ENCODE data around the gene HPSE2.
"Not testable (repeated sequence)": the region's sequence is repeated elsewhere in the genome, so short reads cannot be mapped to it uniquely, and the experiment has no call there.

HPSE2 gene

GRCh38 chr10:98994030-98994429, 241.6 kb downstream of the HPSE2 start:
- no peak for TF ChIP-seq RARB (CRISPR knock-in tag; IDR thresholded peaks at IDR 0.05)
- no peak for TF ChIP-seq POU6F1 (CRISPR knock-in tag; IDR thresholded peaks at IDR 0.05; ENCODE audit: borderline replicate concordance, low read depth)
- no peak for TF ChIP-seq OSR1 (CRISPR knock-in tag; IDR thresholded peaks at IDR 0.05)
- TF ChIP-seq ZFP30 (CRISPR knock-in tag; IDR thresholded peaks at IDR 0.05), result no peak
- no peak for TF ChIP-seq CREB5 (CRISPR knock-in tag; IDR thresholded peaks at IDR 0.05; ENCODE audit: low read depth)
- no peak for TF ChIP-seq PATZ1 (CRISPR knock-in tag; IDR thresholded peaks at IDR 0.05; ENCODE audit: borderline replicate concordance)
- TF ChIP-seq BACH2 (CRISPR knock-in tag; IDR thresholded peaks at IDR 0.05; ENCODE audit: borderline replicate concordance), result no peak
- no peak for TF ChIP-seq ZNF70 (CRISPR knock-in tag; IDR thresholded peaks at IDR 0.05)
- no peak for TF ChIP-seq TOX (CRISPR knock-in tag; IDR thresholded peaks at IDR 0.05; ENCODE audit: borderline replicate concordance)
- TF ChIP-seq ZFP3 (CRISPR knock-in tag; IDR thresholded peaks at IDR 0.05), result no peak
- TF ChIP-seq TSHZ2 (CRISPR knock-in tag; IDR thresholded peaks at IDR 0.05), result no peak
- no peak for TF ChIP-seq PPARA (CRISPR knock-in tag; IDR thresholded peaks at IDR 0.05; ENCODE audit: borderline replicate concordance)
- no peak for ATAC-seq

- ATAC-seq, result not testable (repeated sequence)
These were observed 251.9 kb downstream of the HPSE2 start for GRCh38 chr10:98983751-98984150.

- ATAC-seq, result no peak
- no peak for TF ChIP-seq TSHZ2 (CRISPR knock-in tag; IDR thresholded peaks at IDR 0.05)
- TF ChIP-seq BACH2 (CRISPR knock-in tag; IDR thresholded peaks at IDR 0.05; ENCODE audit: borderline replicate concordance), result no peak
- TF ChIP-seq OSR1 (CRISPR knock-in tag; IDR thresholded peaks at IDR 0.05), result no peak
- no peak for TF ChIP-seq PATZ1 (CRISPR knock-in tag; IDR thresholded peaks at IDR 0.05; ENCODE audit: borderline replicate concordance)
- TF ChIP-seq ZNF70 (CRISPR knock-in tag; IDR thresholded peaks at IDR 0.05), result no peak
- TF ChIP-seq CREB5 (CRISPR knock-in tag; IDR thresholded peaks at IDR 0.05; ENCODE audit: low read depth), result no peak
- TF ChIP-seq RARB (CRISPR knock-in tag; IDR thresholded peaks at IDR 0.05), result no peak
- TF ChIP-seq CSDC2 (CRISPR knock-in tag; IDR thresholded peaks at IDR 0.05), result no peak
- TF ChIP-seq ISL1 (CRISPR knock-in tag; IDR thresholded peaks at IDR 0.05), result no peak
- TF ChIP-seq TOX (CRISPR knock-in tag; IDR thresholded peaks at IDR 0.05; ENCODE audit: borderline replicate concordance), result no peak
- TF ChIP-seq ZNF8 (CRISPR knock-in tag; IDR thresholded peaks at IDR 0.05), result no peak
These were observed 255.3 kb downstream of the HPSE2 start for GRCh38 chr10:98980353-98980752.
